Lower leg skin (tissue), 3 donors: ENCODE data around the gene ARHGAP23.

ENCODE experiments used
- POLR2A ChIP-seq, 2 donors: fragments of 450-650 bp; IDR thresholded peaks; one replicate each; pipeline ENCODE4 v1.6.1; 2016 to 2017; ENCODE audit warnings: antibody characterized with exemption in 2 of 2, mild to moderate bottlenecking in 1 of 2, moderate library complexity in 1 of 2
- TF ChIP-seq, protein P1 (sequence below), 3 donors: fragments of 450-650 bp; IDR thresholded peaks; one replicate each; pipeline ENCODE4 v1.5.1; 2016; ENCODE audit warnings: antibody characterized with exemption in 3 of 3, mild to moderate bottlenecking in 3 of 3, moderate library complexity in 2 of 3

DNA sequence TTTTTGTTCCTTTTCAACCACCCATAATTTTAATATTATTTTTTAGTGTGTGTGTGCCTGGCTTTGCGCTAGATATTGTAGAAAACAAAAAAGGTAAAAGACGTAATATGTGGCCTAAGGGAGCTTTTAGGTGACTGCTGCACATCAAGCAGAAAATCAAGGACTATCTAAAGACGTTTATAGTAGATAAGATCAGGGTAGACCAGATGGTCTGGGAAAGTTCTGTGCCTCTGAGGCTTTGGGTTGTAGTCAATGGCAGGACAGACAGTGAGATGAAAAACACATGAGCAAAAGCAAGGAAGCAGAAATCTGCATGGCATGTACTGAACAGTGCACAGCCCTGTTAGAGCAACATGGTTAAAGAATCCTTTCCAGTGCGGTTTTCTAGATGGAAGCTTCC is 26.8 kb upstream of the ARHGAP23 start:
- TF ChIP-seq, protein P1, sequence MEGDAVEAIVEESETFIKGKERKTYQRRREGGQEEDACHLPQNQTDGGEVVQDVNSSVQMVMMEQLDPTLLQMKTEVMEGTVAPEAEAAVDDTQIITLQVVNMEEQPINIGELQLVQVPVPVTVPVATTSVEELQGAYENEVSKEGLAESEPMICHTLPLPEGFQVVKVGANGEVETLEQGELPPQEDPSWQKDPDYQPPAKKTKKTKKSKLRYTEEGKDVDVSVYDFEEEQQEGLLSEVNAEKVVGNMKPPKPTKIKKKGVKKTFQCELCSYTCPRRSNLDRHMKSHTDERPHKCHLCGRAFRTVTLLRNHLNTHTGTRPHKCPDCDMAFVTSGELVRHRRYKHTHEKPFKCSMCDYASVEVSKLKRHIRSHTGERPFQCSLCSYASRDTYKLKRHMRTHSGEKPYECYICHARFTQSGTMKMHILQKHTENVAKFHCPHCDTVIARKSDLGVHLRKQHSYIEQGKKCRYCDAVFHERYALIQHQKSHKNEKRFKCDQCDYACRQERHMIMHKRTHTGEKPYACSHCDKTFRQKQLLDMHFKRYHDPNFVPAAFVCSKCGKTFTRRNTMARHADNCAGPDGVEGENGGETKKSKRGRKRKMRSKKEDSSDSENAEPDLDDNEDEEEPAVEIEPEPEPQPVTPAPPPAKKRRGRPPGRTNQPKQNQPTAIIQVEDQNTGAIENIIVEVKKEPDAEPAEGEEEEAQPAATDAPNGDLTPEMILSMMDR (IDR thresholded peaks at IDR 0.05) = no peak
- no peak for TF ChIP-seq POLR2A (IDR thresholded peaks at IDR 0.05)
